HepG2 (cell line): ENCODE data around the gene C15orf62. TPM values are rescaled to one million over a fixed set of nuclear protein-coding genes. Genes with fewer than 3 reads are reported as not detected.

Experiments used
- AGO2 ChIP-seq: fragments of 200-400 bp; formaldehyde crosslinking; optimal IDR thresholded peaks from 2 replicates; pipeline ENCODE3; 2017; ENCODE audit warnings: mild to moderate bottlenecking, low read depth, low read length, moderate library complexity
- ARHGAP35 ChIP-seq: sonication (generic); formaldehyde crosslinking; IDR thresholded peaks from 2 replicates; pipeline ENCODE4 v1.9.0; 2022; ENCODE audit warnings: mild to moderate bottlenecking, inconsistent platforms, moderate library complexity, missing genetic modification reagents, borderline replicate concordance
- ARID2 ChIP-seq: sonication (generic); formaldehyde crosslinking; IDR thresholded peaks from 2 replicates; pipeline ENCODE4 v1.8.1; 2022; ENCODE audit warnings: mild to moderate bottlenecking, missing genetic modification reagents, borderline replicate concordance
- CCDC6 ChIP-seq: sonication (generic); formaldehyde crosslinking; IDR thresholded peaks from 2 replicates; pipeline ENCODE4 v1.8.1; 2022; ENCODE audit warnings: mild to moderate bottlenecking, missing genetic modification reagents, moderate library complexity
- E2F5 ChIP-seq: sonication (generic); formaldehyde crosslinking; conservative IDR thresholded peaks from 2 replicates; pipeline ENCODE4 v1.4.0; 2020; ENCODE audit warnings: missing genetic modification reagents
- FOXA3 ChIP-seq: IDR thresholded peaks from 2 replicates; pipeline ENCODE4 v1.6.1; 2016; ENCODE audit warnings: missing genetic modification reagents, missing compliant biosample characterization
- FOXP1 ChIP-seq, 2 experiments: fragments of 450-650 bp in 1 of 2; IDR thresholded peaks; 2 replicates each; pipeline ENCODE4 v1.6.1; 2017 to 2018; ENCODE audit warnings: antibody characterized with exemption in 1 of 2
- GATAD2A ChIP-seq: IDR thresholded peaks from 2 replicates; pipeline ENCODE4 v1.6.1; 2016
- GFI1 ChIP-seq: sonication (generic); formaldehyde crosslinking; IDR thresholded peaks from 2 replicates; pipeline ENCODE4 v1.5.0; 2020; ENCODE audit warnings: missing genetic modification reagents, mild to moderate bottlenecking, borderline replicate concordance
- GPN1 ChIP-seq: sonication (generic); formaldehyde crosslinking; IDR thresholded peaks from 2 replicates; pipeline ENCODE4 v1.5.1; 2020; ENCODE audit warnings: missing genetic modification reagents, borderline replicate concordance
- IKZF1 ChIP-seq: fragments of 450-650 bp; IDR thresholded peaks from 2 replicates; pipeline ENCODE4 v1.7.1; 2016
- MXI1 ChIP-seq: IDR thresholded peaks from 3 replicates; pipeline ENCODE4 v1.6.1; 2012; ENCODE audit warnings: low read depth, low read length, inconsistent platforms, borderline replicate concordance
- NFE2L2 ChIP-seq: fragments of 150-350 bp; IDR thresholded peaks from 2 replicates; pipeline ENCODE4 v1.6.1; 2014; ENCODE audit warnings: low read length
- NFKB2 ChIP-seq: sonication (generic); formaldehyde crosslinking; IDR thresholded peaks from 2 replicates; pipeline ENCODE4 v1.4.0; 2020; ENCODE audit warnings: missing genetic modification reagents, borderline replicate concordance
- NR0B2 ChIP-seq: sonication (generic); formaldehyde crosslinking; IDR thresholded peaks from 2 replicates; pipeline ENCODE4 v1.4.0; 2020; ENCODE audit warnings: mild to moderate bottlenecking, missing genetic modification reagents
- SALL2 ChIP-seq: sonication (generic); formaldehyde crosslinking; IDR thresholded peaks from 2 replicates; pipeline ENCODE4 v1.8.1; 2023; ENCODE audit warnings: mild to moderate bottlenecking, missing genetic modification reagents, inconsistent platforms
- YY1 ChIP-seq: IDR thresholded peaks from 2 replicates; pipeline ENCODE4 v1.6.1; 2011; ENCODE audit warnings: low read length, low read depth, moderate library complexity, mild to moderate bottlenecking; ENCODE audit not compliant: insufficient read depth, insufficient replicate concordance
- ZBTB37 ChIP-seq: sonication (generic); formaldehyde crosslinking; IDR thresholded peaks from 2 replicates; pipeline ENCODE4 v1.4.0; 2020; ENCODE audit warnings: mild to moderate bottlenecking, missing genetic modification reagents
- ZBTB46 ChIP-seq: sonication (generic); formaldehyde crosslinking; IDR thresholded peaks from 2 replicates; pipeline ENCODE4 v1.4.0; 2020; ENCODE audit warnings: mild to moderate bottlenecking, missing genetic modification reagents, borderline replicate concordance
- ZFY ChIP-seq: sonication (generic); formaldehyde crosslinking; IDR thresholded peaks from 2 replicates; pipeline ENCODE4 v1.4.0; 2020; ENCODE audit warnings: missing genetic modification reagents
- ZMYM2 ChIP-seq: sonication (generic); formaldehyde crosslinking; IDR thresholded peaks from 2 replicates; pipeline ENCODE4 v1.8.0; 2022; ENCODE audit warnings: mild to moderate bottlenecking, missing genetic modification reagents
- ZNF224 ChIP-seq: sonication (generic); formaldehyde crosslinking; IDR thresholded peaks from 2 replicates; pipeline ENCODE4 v1.5.0; 2020; ENCODE audit warnings: mild to moderate bottlenecking, missing genetic modification reagents
- ZNF382 ChIP-seq: sonication (generic); formaldehyde crosslinking; IDR thresholded peaks from 2 replicates; pipeline ENCODE4 v1.5.0; 2020; ENCODE audit warnings: missing genetic modification reagents, mild to moderate bottlenecking, borderline replicate concordance
- ZNF530 ChIP-seq: sonication (generic); formaldehyde crosslinking; IDR thresholded peaks from 2 replicates; pipeline ENCODE4 v1.5.0; 2020; ENCODE audit warnings: low read depth, mild to moderate bottlenecking, missing genetic modification reagents
- ZNF564 ChIP-seq: sonication (generic); formaldehyde crosslinking; IDR thresholded peaks from 2 replicates; pipeline ENCODE4 v1.8.1; 2023; ENCODE audit warnings: mild to moderate bottlenecking, missing genetic modification reagents
- ZNF614 ChIP-seq: IDR thresholded peaks from 2 replicates; pipeline ENCODE4 v1.6.1; 2018; ENCODE audit warnings: missing biosample characterization, missing genetic modification reagents, inconsistent platforms, borderline replicate concordance
- ZNF619 ChIP-seq: sonication (generic); formaldehyde crosslinking; IDR thresholded peaks from 2 replicates; pipeline ENCODE4 v1.4.0; 2020; ENCODE audit warnings: mild to moderate bottlenecking, missing genetic modification reagents
- ZNF720 ChIP-seq: sonication (generic); formaldehyde crosslinking; IDR thresholded peaks from 2 replicates; pipeline ENCODE4 v1.4.0; 2020; ENCODE audit warnings: missing genetic modification reagents
- ZSCAN21 ChIP-seq: sonication (generic); formaldehyde crosslinking; IDR thresholded peaks from 2 replicates; pipeline ENCODE4 v1.8.0; 2022; ENCODE audit warnings: mild to moderate bottlenecking, missing genetic modification reagents, moderate library complexity, borderline replicate concordance
- polyA plus RNA-seq, 8 experiments: library from polyadenylated mRNA; depleted of rRNA in 3 of 8; stranded (reverse) in 7 of 8; unstranded in 1 of 8; fragments of >200 nt; fragmentation: Illumina TruSeq in 4 of 8; extraction: Trizol in 4 of 8; gene quantifications; 2 replicates each; pipeline versions ENCODE4 v1.2.1 to v1.2.3, GENCODE V29; 2011 to 2016; ENCODE audit warnings: low read depth in 4 of 8, missing spikeins in 1 of 8, mixed read lengths in 1 of 8; ENCODE audit not compliant: insufficient read depth in 1 of 8
- total RNA-seq, 5 experiments: library from RNA; depleted of rRNA; stranded (reverse); fragments of >200 nt; fragmentation: Illumina TruSeq; extraction: Trizol; gene quantifications; 2 replicates each; pipeline ENCODE4 v1.2.3, GENCODE V29; 2016; ENCODE audit warnings: low read depth in 1 of 5

C15orf62 gene
- total and polyA plus RNA-seq, 2 of the 13 experiments (the other 11 are each of a cell fraction or from before 2014, with no cell fraction given) = 0.51 to 1.1 TPM

GRCh38 chr15:40754574-40754882, 15.3 kb upstream of the C15orf62 start (continued):
- no peak for TF ChIP-seq GPN1
- no peak for TF ChIP-seq ARHGAP35
- no peak for TF ChIP-seq ZFY
- TF ChIP-seq GFI1 (CRISPR knock-in tag) = 0 out of 2 replicates have a peak, but pooled peaks have one; percentile 10
- no peak for TF ChIP-seq ZNF382
- no peak for TF ChIP-seq FOXP1 (IDR thresholded peaks at IDR 0.05)
- TF ChIP-seq FOXP1 (CRISPR knock-in tag; IDR thresholded peaks at IDR 0.05) = no peak
- 0 out of 2 replicates have a peak, but pooled peaks have one; percentile 7 for TF ChIP-seq NFKB2
- no peak for TF ChIP-seq ZNF224 (CRISPR knock-in tag)
- no peak for TF ChIP-seq ZNF614
- 0 out of 2 replicates have a peak, but pooled peaks have one; percentile 13 for TF ChIP-seq ZMYM2 (CRISPR knock-in tag)
- TF ChIP-seq ZNF564 (CRISPR knock-in tag) = no peak
- 0 out of 2 replicates have a peak, but pooled peaks have one; percentile 31 for TF ChIP-seq ZBTB37 (CRISPR knock-in tag)
- TF ChIP-seq ZNF720 (CRISPR knock-in tag) = no peak
- no peak for TF ChIP-seq NR0B2 (CRISPR knock-in tag)
- TF ChIP-seq GATAD2A (CRISPR knock-in tag) = no peak
- TF ChIP-seq AGO2 = peak; percentile 71
- no peak for TF ChIP-seq CCDC6 (CRISPR knock-in tag)
- TF ChIP-seq E2F5 (CRISPR knock-in tag) = no peak
- TF ChIP-seq ZNF530 (CRISPR knock-in tag) = no peak
- no peak for TF ChIP-seq ARID2
- TF ChIP-seq SALL2 (CRISPR knock-in tag) = peak; percentile 52; the same call in 1 of the 2 replicates
- no peak for TF ChIP-seq ZNF619 (CRISPR knock-in tag)
- TF ChIP-seq ZBTB46 = no peak
- no peak for TF ChIP-seq NFE2L2
- TF ChIP-seq ZSCAN21 = no peak
- no peak for TF ChIP-seq FOXA3 (CRISPR knock-in tag)
- no peak for TF ChIP-seq MXI1
- TF ChIP-seq YY1 = peak; percentile 50
- TF ChIP-seq IKZF1 = no peak
